GM12891 (cell line): ENCODE results near the gene CHCHD6.

ENCODE experiments used
- DNase-seq: peaks from one replicate; pipeline ENCODE4 v3.0.0; 2011; ENCODE audit warnings: low spot score; ENCODE audit not compliant: insufficient read length
- FAIRE-seq: peaks from 2 replicates; lab custom pipeline; 2011; peaks lifted over from hg19 to GRCh38; lab: Jason Lieb, UNC
- PAX5 ChIP-seq: IDR thresholded peaks from 2 replicates; pipeline ENCODE4 v1.6.1; 2011; ENCODE audit warnings: low read length, moderate library complexity, mild to moderate bottlenecking; ENCODE audit not compliant: insufficient read depth, severe bottlenecking
- POLR2A ChIP-seq: IDR thresholded peaks from 2 replicates; pipeline ENCODE4 v1.6.1; 2011; ENCODE audit warnings: low read depth, low read length, control low read depth
- POLR2AphosphoS5 ChIP-seq: IDR thresholded peaks from 2 replicates; pipeline ENCODE4 v1.6.1; 2011; ENCODE audit warnings: low read depth, low read length, control low read depth
- POU2F2 ChIP-seq: IDR thresholded peaks from 2 replicates; pipeline ENCODE4 v1.6.1; 2011; ENCODE audit warnings: low read depth, mild to moderate bottlenecking, control low read depth, low read length, moderate library complexity
- SPI1 ChIP-seq: IDR thresholded peaks from 2 replicates; pipeline ENCODE4 v1.6.1; 2011; ENCODE audit warnings: low read depth, low read length, control low read depth
- TAF1 ChIP-seq: IDR thresholded peaks from 2 replicates; pipeline ENCODE4 v1.6.1; 2011; ENCODE audit warnings: low read depth, low read length, control low read depth

CHCHD6 gene

GRCh38 chr3:126668450-126669401 lies 35.3 kb upstream of the CHCHD6 start:
- DNase-seq (no peak), FAIRE-seq (no peak)
- TF ChIP-seq TAF1 (no peak), POLR2AphosphoS5 (no peak), PAX5 (no peak), SPI1 (no peak), POLR2A (no peak), POU2F2 (no peak)

GRCh38 chr3:126671521-126671920 lies 32.5 kb upstream of the CHCHD6 start:
- TF ChIP-seq POU2F2 (no peak), TAF1 (no peak)
- DNase-seq (no peak), FAIRE-seq (no peak)

GRCh38 chr3:126672340-126672739 lies 31.7 kb upstream of the CHCHD6 start:
- TF ChIP-seq POU2F2, result no peak
- no peak for TF ChIP-seq POLR2A
- no peak for TF ChIP-seq TAF1
- TF ChIP-seq PAX5, result no peak
- no peak for TF ChIP-seq SPI1
- no peak for TF ChIP-seq POLR2AphosphoS5
- FAIRE-seq (no peak), DNase-seq (no peak)

- no peak for FAIRE-seq
These were observed 31.3 kb upstream of the CHCHD6 start for GRCh38 chr3:126672741-126673140.

GRCh38 chr3:126676919-126677705 lies 26.9 kb upstream of the CHCHD6 start:
- FAIRE-seq (peak; percentile 13), DNase-seq (no peak)
- TF ChIP-seq POLR2A, result no peak
- TF ChIP-seq TAF1, result no peak
- no peak for TF ChIP-seq POLR2AphosphoS5
- no peak for TF ChIP-seq PAX5
- TF ChIP-seq POU2F2, result no peak

More at GRCh38 chr3:126672741-126673140, 31.3 kb upstream of the CHCHD6 start:
- DNase-seq, result no peak
- TF ChIP-seq POLR2A, result no peak
- TF ChIP-seq TAF1, result no peak
- TF ChIP-seq POLR2AphosphoS5, result no peak
- TF ChIP-seq PAX5, result no peak
- TF ChIP-seq SPI1, result no peak
- no peak for TF ChIP-seq POU2F2

GRCh38 chr3:126677862-126678503 lies 26.1 kb upstream of the CHCHD6 start:
- no peak for TF ChIP-seq TAF1
- DNase-seq (no peak), FAIRE-seq (no peak)

- DNase-seq (peak; percentile 52), FAIRE-seq (no peak)
- TF ChIP-seq TAF1, result no peak
- TF ChIP-seq PAX5, result no peak
- no peak for TF ChIP-seq POLR2A
- TF ChIP-seq POU2F2, result no peak
These were observed 25.2 kb upstream of the CHCHD6 start for GRCh38 chr3:126678693-126679317.

- TF ChIP-seq POLR2AphosphoS5, result no peak
- TF ChIP-seq TAF1, result no peak
- no peak for TF ChIP-seq PAX5
- no peak for TF ChIP-seq POLR2A
- DNase-seq (peak; percentile 79), FAIRE-seq (peak; percentile 73)
These were observed 24.7 kb upstream of the CHCHD6 start for GRCh38 chr3:126679318-126679751.

GRCh38 chr3:126679831-126680666 lies 24.0 kb upstream of the CHCHD6 start:
- DNase-seq, result no peak
- no peak for FAIRE-seq
- TF ChIP-seq TAF1 (no peak), SPI1 (no peak), PAX5 (no peak), POLR2AphosphoS5 (no peak), POU2F2 (no peak), POLR2A (no peak)
